ENCODE measurements around the gene CARNS1. TPM values are rescaled to one million over a fixed set of nuclear protein-coding genes. Genes with fewer than 3 reads are reported as not detected.
A peak's percentile ranks its signal among the peaks of the same experiment; 100 is the strongest.

Gene CARNS1
- total and polyA plus RNA-seq, 2 of the 13 experiments (the other 11 are each of a cell fraction or from before 2014, with no cell fraction given): not detected

DNA sequence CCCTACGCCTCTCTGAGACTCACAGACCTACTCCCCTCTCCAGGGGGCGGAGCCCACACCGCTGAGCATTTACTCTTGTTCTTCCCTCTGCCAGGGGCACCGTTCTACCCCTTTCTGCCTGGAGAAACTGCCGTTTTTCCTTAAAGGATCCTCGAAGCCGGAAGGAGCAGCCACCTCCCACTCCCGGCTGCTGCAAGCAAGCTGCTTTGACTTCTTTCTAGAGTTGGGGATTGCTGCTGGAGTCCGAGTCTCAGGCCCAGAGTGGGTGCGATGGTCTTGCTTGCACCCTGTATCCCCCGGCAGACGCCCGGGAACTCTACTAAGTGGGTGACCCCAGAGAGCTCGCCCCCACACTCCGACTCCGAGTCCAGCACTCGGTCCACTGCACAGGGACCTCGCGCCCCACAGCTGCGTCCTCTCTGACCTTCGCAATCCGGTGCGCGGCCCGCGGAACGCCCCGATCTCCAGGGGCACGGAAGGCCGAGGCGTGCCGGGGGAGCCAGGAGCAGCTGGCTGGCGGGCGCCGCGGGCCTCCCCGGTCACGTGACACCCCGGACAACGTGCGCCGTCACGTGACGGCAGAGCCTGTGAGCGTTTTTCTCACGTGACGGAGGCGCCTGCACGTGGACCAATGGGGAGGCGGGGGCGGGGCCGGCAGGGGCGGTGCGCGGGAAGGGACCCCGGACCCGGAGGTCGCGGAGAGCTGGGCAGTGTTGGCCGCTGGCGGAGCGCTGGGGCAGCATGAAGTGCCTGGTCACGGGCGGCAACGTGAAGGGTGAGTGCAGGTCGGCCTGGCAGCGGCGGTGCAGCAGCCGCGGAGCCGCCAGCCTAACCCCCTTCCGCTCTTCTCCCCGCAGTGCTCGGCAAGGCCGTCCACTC lies 23.9 kb upstream of the CARNS1 start, which contains the start of gene RAD9A (continued):
- TF ChIP-seq ARNTL (CRISPR knock-in tag; IDR thresholded peaks at IDR 0.05) (peak; percentile 99), EED (CRISPR knock-in tag; IDR thresholded peaks at IDR 0.05) (peak; percentile 62; the same call in 1 of the 2 replicates), HNRNPLL (IDR thresholded peaks at IDR 0.05; ENCODE audit: low read depth, low read length, poor library complexity, severe bottlenecking) (peak; percentile 50), SMC3 (IDR thresholded peaks at IDR 0.05; ENCODE audit: low read length) (no peak), TERF1 (CRISPR knock-in tag; IDR thresholded peaks at IDR 0.05) (no peak), PHF8 (CRISPR knock-in tag; IDR thresholded peaks at IDR 0.05) (peak; percentile 94), GABPA (IDR thresholded peaks at IDR 0.05; ENCODE audit: low read depth, low read length) (no peak), GABPA (CRISPR knock-in tag; IDR thresholded peaks at IDR 0.05; ENCODE audit: low read depth) (no peak), ZNF816 (CRISPR knock-in tag; IDR thresholded peaks at IDR 0.05; ENCODE audit: borderline replicate concordance) (peak; percentile 59; the same call in 1 of the 2 replicates), FOXA1 (IDR thresholded peaks at IDR 0.05) (no peak), FOXA1 (CRISPR knock-in tag; IDR thresholded peaks at IDR 0.05) (0 out of 2 replicates have a peak, but pooled peaks have one; percentile 27), ZNF143 (CRISPR knock-in tag; IDR thresholded peaks at IDR 0.05) (peak; percentile 50), SMAD9 (CRISPR knock-in tag; IDR thresholded peaks at IDR 0.05) (peak; percentile 89; the same call in 1 of the 2 replicates), NFE2L1 (CRISPR knock-in tag; IDR thresholded peaks at IDR 0.05; ENCODE audit: borderline replicate concordance) (no peak), NR1H2 (CRISPR knock-in tag; IDR thresholded peaks at IDR 0.05; ENCODE audit: borderline replicate concordance, low read depth) (peak; percentile 90), ZSCAN31 (CRISPR knock-in tag; IDR thresholded peaks at IDR 0.05; ENCODE audit: low read depth) (no peak), THAP11 (CRISPR knock-in tag; IDR thresholded peaks at IDR 0.05) (peak; percentile 87), ZNF772 (CRISPR knock-in tag; IDR thresholded peaks at IDR 0.05) (no peak), MXI1 (IDR thresholded peaks at IDR 0.05; ENCODE audit: borderline replicate concordance, low read depth, low read length) (peak; percentile 88; the same call in 1 of the 3 replicates), TAF1 (CRISPR knock-in tag; IDR thresholded peaks at IDR 0.05) (peak; percentile 90), AKAP8 (CRISPR knock-in tag; IDR thresholded peaks at IDR 0.05) (peak; percentile 77), ZNF710 (CRISPR knock-in tag; IDR thresholded peaks at IDR 0.05; ENCODE audit: borderline replicate concordance) (peak; percentile 83; the same call in 1 of the 2 replicates)
- TF ChIP-seq, protein P1, sequence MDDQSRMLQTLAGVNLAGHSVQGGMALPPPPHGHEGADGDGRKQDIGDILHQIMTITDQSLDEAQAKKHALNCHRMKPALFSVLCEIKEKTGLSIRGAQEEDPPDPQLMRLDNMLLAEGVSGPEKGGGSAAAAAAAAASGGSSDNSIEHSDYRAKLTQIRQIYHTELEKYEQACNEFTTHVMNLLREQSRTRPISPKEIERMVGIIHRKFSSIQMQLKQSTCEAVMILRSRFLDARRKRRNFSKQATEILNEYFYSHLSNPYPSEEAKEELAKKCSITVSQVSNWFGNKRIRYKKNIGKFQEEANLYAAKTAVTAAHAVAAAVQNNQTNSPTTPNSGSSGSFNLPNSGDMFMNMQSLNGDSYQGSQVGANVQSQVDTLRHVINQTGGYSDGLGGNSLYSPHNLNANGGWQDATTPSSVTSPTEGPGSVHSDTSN (CRISPR knock-in tag; IDR thresholded peaks at IDR 0.05; ENCODE audit: borderline replicate concordance): no peak; the same call in 1 of the 2 replicates
- TF ChIP-seq, protein P2, sequence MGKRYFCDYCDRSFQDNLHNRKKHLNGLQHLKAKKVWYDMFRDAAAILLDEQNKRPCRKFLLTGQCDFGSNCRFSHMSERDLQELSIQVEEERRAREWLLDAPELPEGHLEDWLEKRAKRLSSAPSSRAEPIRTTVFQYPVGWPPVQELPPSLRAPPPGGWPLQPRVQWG (CRISPR knock-in tag; IDR thresholded peaks at IDR 0.05; ENCODE audit: borderline replicate concordance, low read depth): no peak
- TF ChIP-seq, protein P3, sequence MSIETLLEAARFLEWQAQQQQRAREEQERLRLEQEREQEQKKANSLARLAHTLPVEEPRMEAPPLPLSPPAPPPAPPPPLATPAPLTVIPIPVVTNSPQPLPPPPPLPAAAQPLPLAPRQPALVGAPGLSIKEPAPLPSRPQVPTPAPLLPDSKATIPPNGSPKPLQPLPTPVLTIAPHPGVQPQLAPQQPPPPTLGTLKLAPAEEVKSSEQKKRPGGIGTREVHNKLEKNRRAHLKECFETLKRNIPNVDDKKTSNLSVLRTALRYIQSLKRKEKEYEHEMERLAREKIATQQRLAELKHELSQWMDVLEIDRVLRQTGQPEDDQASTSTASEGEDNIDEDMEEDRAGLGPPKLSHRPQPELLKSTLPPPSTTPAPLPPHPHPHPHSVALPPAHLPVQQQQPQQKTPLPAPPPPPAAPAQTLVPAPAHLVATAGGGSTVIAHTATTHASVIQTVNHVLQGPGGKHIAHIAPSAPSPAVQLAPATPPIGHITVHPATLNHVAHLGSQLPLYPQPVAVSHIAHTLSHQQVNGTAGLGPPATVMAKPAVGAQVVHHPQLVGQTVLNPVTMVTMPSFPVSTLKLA (IDR thresholded peaks at IDR 0.05): peak; percentile 99
